SK-N-SH treated with all-trans-retinoic acid at 6 μM for 48 hours (cell line): ENCODE measurements around the gene KPNA6.

Experiments
- ATAC-seq: fragments of 200-7000 bp; cut with Tn5 transposase; 3 replicates; pipeline ENCODE4 v1.9.1; 2020; ENCODE audit warnings: mild to moderate bottlenecking, moderate library complexity
- ARNTL ChIP-seq: fragments of 450-650 bp; formaldehyde crosslinking; IDR thresholded peaks from 2 replicates; pipeline ENCODE4 v1.5.0; 2020; ENCODE audit warnings: low read depth, mild to moderate bottlenecking, moderate library complexity, borderline replicate concordance
- CREB5 ChIP-seq: fragments of 250-450 bp; sonication (Bioruptor Pico); IDR thresholded peaks from 2 replicates; pipeline ENCODE4 v1.5.1; 2020; ENCODE audit warnings: low read depth, mild to moderate bottlenecking, moderate library complexity
- CSRNP3 ChIP-seq: fragments of 250-450 bp; sonication (Bioruptor Pico); IDR thresholded peaks from 2 replicates; pipeline ENCODE4 v1.5.1; 2021; ENCODE audit warnings: mild to moderate bottlenecking, moderate library complexity
- ESRRG ChIP-seq: fragments of 250-450 bp; sonication (Bioruptor Pico); IDR thresholded peaks from 2 replicates; pipeline ENCODE4 v1.6.1; 2021; ENCODE audit warnings: mild to moderate bottlenecking
- GLIS3 ChIP-seq: fragments of 250-450 bp; sonication (Bioruptor Pico); IDR thresholded peaks from 2 replicates; pipeline ENCODE4 v1.5.0; 2020; ENCODE audit warnings: mild to moderate bottlenecking, moderate library complexity
- ISL1 ChIP-seq: fragments of 250-450 bp; sonication (Bioruptor Pico); IDR thresholded peaks from 2 replicates; pipeline ENCODE4 v2.1.2; 2022; ENCODE audit warnings: mild to moderate bottlenecking, moderate library complexity
- OSR1 ChIP-seq: fragments of 250-450 bp; sonication (Bioruptor Pico); IDR thresholded peaks from 2 replicates; pipeline ENCODE4 v1.8.0; 2022; ENCODE audit warnings: moderate library complexity, mild to moderate bottlenecking, inconsistent platforms
- PATZ1 ChIP-seq: fragments of 250-450 bp; sonication (Bioruptor Pico); IDR thresholded peaks from 2 replicates; pipeline ENCODE4 v1.8.0; 2020; ENCODE audit warnings: mild to moderate bottlenecking, moderate library complexity, borderline replicate concordance
- POU6F1 ChIP-seq: fragments of 250-450 bp; sonication (Bioruptor Pico); IDR thresholded peaks from 2 replicates; pipeline ENCODE4 v1.8.0; 2021; ENCODE audit warnings: low read depth, mild to moderate bottlenecking, moderate library complexity, borderline replicate concordance
- RARB ChIP-seq: fragments of 250-450 bp; sonication (Bioruptor Pico); IDR thresholded peaks from 2 replicates; pipeline ENCODE4 v1.8.0; 2021; ENCODE audit warnings: mild to moderate bottlenecking, moderate library complexity
- TCF4 ChIP-seq: fragments of 250-450 bp; sonication (Bioruptor Pico); IDR thresholded peaks from 2 replicates; pipeline ENCODE4 v1.8.0; 2021; ENCODE audit warnings: mild to moderate bottlenecking, moderate library complexity, borderline replicate concordance
- TOX ChIP-seq: fragments of 250-450 bp; sonication (Bioruptor Pico); IDR thresholded peaks from 2 replicates; pipeline ENCODE4 v1.8.0; 2021; ENCODE audit warnings: mild to moderate bottlenecking, moderate library complexity, borderline replicate concordance
- TSHZ2 ChIP-seq: fragments of 250-450 bp; sonication (Bioruptor Pico); IDR thresholded peaks from 2 replicates; pipeline ENCODE4 v1.5.0; 2020; ENCODE audit warnings: mild to moderate bottlenecking, moderate library complexity
- ZC3H10 ChIP-seq: fragments of 250-450 bp; sonication (Bioruptor Pico); IDR thresholded peaks from 2 replicates; pipeline ENCODE4 v1.5.1; 2021; ENCODE audit warnings: mild to moderate bottlenecking, moderate library complexity
- ZFP3 ChIP-seq: fragments of 250-450 bp; sonication (Bioruptor Pico); IDR thresholded peaks from 2 replicates; pipeline ENCODE4 v1.5.0; 2020; ENCODE audit warnings: mild to moderate bottlenecking, moderate library complexity
- ZNF565 ChIP-seq: fragments of 450-650 bp; formaldehyde crosslinking; conservative IDR thresholded peaks from 2 replicates; pipeline ENCODE4 v1.5.0; 2020; ENCODE audit warnings: low read depth, mild to moderate bottlenecking, moderate library complexity
- ZNF70 ChIP-seq: fragments of 450-650 bp; formaldehyde crosslinking; IDR thresholded peaks from 2 replicates; pipeline ENCODE4 v1.5.0; 2020; ENCODE audit warnings: mild to moderate bottlenecking, moderate library complexity
- ZNF8 ChIP-seq: fragments of 450-650 bp; formaldehyde crosslinking; IDR thresholded peaks from 2 replicates; pipeline ENCODE4 v1.5.0; 2020; ENCODE audit warnings: mild to moderate bottlenecking, moderate library complexity

Gene KPNA6

GRCh38 chr1:32205401-32206370, 97.8 kb downstream of the KPNA6 start, which contains the start of gene IQCC:
TSS of gene IQCC (plus strand) at chr1:32205671. CDS start at chr1:32205682, 11 bp downstream.
- no peak for TF ChIP-seq TCF4 (CRISPR knock-in tag)
- no peak for TF ChIP-seq TSHZ2 (CRISPR knock-in tag)
- no peak for TF ChIP-seq ZNF565 (CRISPR knock-in tag)
- TF ChIP-seq CREB5 (CRISPR knock-in tag) = no peak
- 0 out of 2 replicates have a peak, but pooled peaks have one; percentile 38 for TF ChIP-seq CSRNP3 (CRISPR knock-in tag)
- TF ChIP-seq ZNF70 (CRISPR knock-in tag) = peak; percentile 77
- no peak for TF ChIP-seq ZC3H10 (CRISPR knock-in tag)
- no peak for TF ChIP-seq TOX (CRISPR knock-in tag)
- no peak for TF ChIP-seq GLIS3
- peak; percentile 72 for ATAC-seq

GRCh38 chr1:32208469-32208868, 100.6 kb downstream of the KPNA6 start:
- no peak for ATAC-seq
- TF ChIP-seq ZFP3 = no peak
- no peak for TF ChIP-seq POU6F1
- TF ChIP-seq RARB (CRISPR knock-in tag) = no peak
- TF ChIP-seq TOX (CRISPR knock-in tag) = no peak
- TF ChIP-seq ZNF565 (CRISPR knock-in tag) = no peak
- no peak for TF ChIP-seq ZNF8 (CRISPR knock-in tag)
- TF ChIP-seq CREB5 (CRISPR knock-in tag) = no peak
- no peak for TF ChIP-seq TCF4 (CRISPR knock-in tag)
- TF ChIP-seq ISL1 (CRISPR knock-in tag) = no peak
- no peak for TF ChIP-seq PATZ1
- TF ChIP-seq ARNTL (CRISPR knock-in tag) = no peak
- TF ChIP-seq ESRRG (CRISPR knock-in tag) = no peak
- TF ChIP-seq TSHZ2 (CRISPR knock-in tag) = no peak
- no peak for TF ChIP-seq ZC3H10 (CRISPR knock-in tag)
- TF ChIP-seq ZNF70 (CRISPR knock-in tag) = no peak
- no peak for TF ChIP-seq OSR1 (CRISPR knock-in tag)
- TF ChIP-seq, all 23 proteins: peak for 0
